ENCODE data around the gene R3HCC1L.

R3HCC1L gene

GRCh38 chr10:98263088-98263487 lies 128.6 kb downstream of the R3HCC1L start:
- no peak for TF ChIP-seq ARNTL (CRISPR knock-in tag; IDR thresholded peaks at IDR 0.05; ENCODE audit: borderline replicate concordance, low read depth)
- no peak for TF ChIP-seq ZNF8 (CRISPR knock-in tag; IDR thresholded peaks at IDR 0.05)
- TF ChIP-seq, protein P1, sequence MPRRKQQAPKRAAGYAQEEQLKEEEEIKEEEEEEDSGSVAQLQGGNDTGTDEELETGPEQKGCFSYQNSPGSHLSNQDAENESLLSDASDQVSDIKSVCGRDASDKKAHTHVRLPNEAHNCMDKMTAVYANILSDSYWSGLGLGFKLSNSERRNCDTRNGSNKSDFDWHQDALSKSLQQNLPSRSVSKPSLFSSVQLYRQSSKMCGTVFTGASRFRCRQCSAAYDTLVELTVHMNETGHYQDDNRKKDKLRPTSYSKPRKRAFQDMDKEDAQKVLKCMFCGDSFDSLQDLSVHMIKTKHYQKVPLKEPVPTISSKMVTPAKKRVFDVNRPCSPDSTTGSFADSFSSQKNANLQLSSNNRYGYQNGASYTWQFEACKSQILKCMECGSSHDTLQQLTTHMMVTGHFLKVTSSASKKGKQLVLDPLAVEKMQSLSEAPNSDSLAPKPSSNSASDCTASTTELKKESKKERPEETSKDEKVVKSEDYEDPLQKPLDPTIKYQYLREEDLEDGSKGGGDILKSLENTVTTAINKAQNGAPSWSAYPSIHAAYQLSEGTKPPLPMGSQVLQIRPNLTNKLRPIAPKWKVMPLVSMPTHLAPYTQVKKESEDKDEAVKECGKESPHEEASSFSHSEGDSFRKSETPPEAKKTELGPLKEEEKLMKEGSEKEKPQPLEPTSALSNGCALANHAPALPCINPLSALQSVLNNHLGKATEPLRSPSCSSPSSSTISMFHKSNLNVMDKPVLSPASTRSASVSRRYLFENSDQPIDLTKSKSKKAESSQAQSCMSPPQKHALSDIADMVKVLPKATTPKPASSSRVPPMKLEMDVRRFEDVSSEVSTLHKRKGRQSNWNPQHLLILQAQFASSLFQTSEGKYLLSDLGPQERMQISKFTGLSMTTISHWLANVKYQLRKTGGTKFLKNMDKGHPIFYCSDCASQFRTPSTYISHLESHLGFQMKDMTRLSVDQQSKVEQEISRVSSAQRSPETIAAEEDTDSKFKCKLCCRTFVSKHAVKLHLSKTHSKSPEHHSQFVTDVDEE (CRISPR knock-in tag; IDR thresholded peaks at IDR 0.05): no peak
- TF ChIP-seq BACH2 (CRISPR knock-in tag; IDR thresholded peaks at IDR 0.05; ENCODE audit: borderline replicate concordance): no peak
- no peak for TF ChIP-seq ISL1 (CRISPR knock-in tag; IDR thresholded peaks at IDR 0.05)
- no peak for TF ChIP-seq ZFP3 (CRISPR knock-in tag; IDR thresholded peaks at IDR 0.05)
- no peak for TF ChIP-seq CSDC2 (CRISPR knock-in tag; IDR thresholded peaks at IDR 0.05)
- TF ChIP-seq ZFP30 (CRISPR knock-in tag; IDR thresholded peaks at IDR 0.05): no peak
- TF ChIP-seq ZC3H10 (CRISPR knock-in tag; IDR thresholded peaks at IDR 0.05): no peak
- no peak for TF ChIP-seq ZNF565 (CRISPR knock-in tag; conservative IDR thresholded peaks at IDR 0.05; ENCODE audit: low read depth)
- TF ChIP-seq OSR1 (CRISPR knock-in tag; IDR thresholded peaks at IDR 0.05): no peak
- no peak for TF ChIP-seq ESRRG (CRISPR knock-in tag; IDR thresholded peaks at IDR 0.05)
- TF ChIP-seq PPARA (CRISPR knock-in tag; IDR thresholded peaks at IDR 0.05; ENCODE audit: borderline replicate concordance): no peak
- TF ChIP-seq CREB5 (CRISPR knock-in tag; IDR thresholded peaks at IDR 0.05; ENCODE audit: low read depth): no peak
- TF ChIP-seq TOX (CRISPR knock-in tag; IDR thresholded peaks at IDR 0.05; ENCODE audit: borderline replicate concordance): no peak
- TF ChIP-seq, protein P2, sequence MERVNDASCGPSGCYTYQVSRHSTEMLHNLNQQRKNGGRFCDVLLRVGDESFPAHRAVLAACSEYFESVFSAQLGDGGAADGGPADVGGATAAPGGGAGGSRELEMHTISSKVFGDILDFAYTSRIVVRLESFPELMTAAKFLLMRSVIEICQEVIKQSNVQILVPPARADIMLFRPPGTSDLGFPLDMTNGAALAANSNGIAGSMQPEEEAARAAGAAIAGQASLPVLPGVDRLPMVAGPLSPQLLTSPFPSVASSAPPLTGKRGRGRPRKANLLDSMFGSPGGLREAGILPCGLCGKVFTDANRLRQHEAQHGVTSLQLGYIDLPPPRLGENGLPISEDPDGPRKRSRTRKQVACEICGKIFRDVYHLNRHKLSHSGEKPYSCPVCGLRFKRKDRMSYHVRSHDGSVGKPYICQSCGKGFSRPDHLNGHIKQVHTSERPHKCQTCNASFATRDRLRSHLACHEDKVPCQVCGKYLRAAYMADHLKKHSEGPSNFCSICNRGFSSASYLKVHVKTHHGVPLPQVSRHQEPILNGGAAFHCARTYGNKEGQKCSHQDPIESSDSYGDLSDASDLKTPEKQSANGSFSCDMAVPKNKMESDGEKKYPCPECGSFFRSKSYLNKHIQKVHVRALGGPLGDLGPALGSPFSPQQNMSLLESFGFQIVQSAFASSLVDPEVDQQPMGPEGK (CRISPR knock-in tag; IDR thresholded peaks at IDR 0.05; ENCODE audit: borderline replicate concordance): no peak
- no peak for TF ChIP-seq RARB (CRISPR knock-in tag; IDR thresholded peaks at IDR 0.05)
- no peak for TF ChIP-seq SNAI2 (CRISPR knock-in tag; IDR thresholded peaks at IDR 0.05)
- TF ChIP-seq GLIS3 (CRISPR knock-in tag; IDR thresholded peaks at IDR 0.05): no peak
- no peak for TF ChIP-seq POU6F1 (CRISPR knock-in tag; IDR thresholded peaks at IDR 0.05; ENCODE audit: borderline replicate concordance, low read depth)
- no peak for ATAC-seq

DNA sequence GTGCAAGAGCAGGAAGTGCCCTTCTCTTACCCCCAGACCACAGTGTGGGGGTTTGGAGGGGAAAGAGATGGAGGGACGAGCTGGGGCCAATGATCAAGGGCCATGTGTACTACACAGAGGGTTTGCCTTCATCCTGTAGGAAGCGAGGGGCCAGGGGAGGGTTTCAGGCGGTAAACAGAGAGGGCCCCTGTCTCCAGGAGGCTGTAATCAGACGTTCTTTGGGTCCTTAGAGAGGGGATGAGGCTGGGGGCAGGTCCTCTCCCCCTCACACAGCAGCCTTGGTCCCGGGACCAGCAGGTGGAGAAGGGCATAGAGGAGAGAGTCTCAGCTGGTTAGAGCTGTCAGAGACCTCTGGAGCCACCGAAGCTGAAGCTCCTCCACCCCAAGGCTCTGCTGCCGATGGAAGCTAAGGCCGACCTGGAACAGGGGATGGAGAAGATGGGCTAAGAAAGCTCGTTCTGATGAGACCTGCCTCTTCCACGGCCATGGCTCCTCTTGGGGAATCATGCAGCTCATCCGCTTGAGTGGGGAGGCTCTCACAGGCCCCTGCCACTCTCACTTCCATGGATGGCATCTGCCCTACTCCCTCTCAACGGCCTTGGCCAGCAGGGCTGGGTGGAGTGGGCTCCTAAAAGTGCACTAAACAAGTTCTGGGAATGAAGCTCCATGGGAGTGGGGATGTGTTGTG lies 130.1 kb downstream of the R3HCC1L start:
- ATAC-seq: no peak
- TF ChIP-seq ZNF565 (CRISPR knock-in tag; conservative IDR thresholded peaks at IDR 0.05; ENCODE audit: low read depth) (no peak), OSR1 (CRISPR knock-in tag; IDR thresholded peaks at IDR 0.05) (no peak), ZC3H10 (CRISPR knock-in tag; IDR thresholded peaks at IDR 0.05) (no peak)
- TF ChIP-seq, protein P2 (CRISPR knock-in tag; IDR thresholded peaks at IDR 0.05; ENCODE audit: borderline replicate concordance): no peak
